DMS114 treated with DMSO at 0.1 percent for 48 hours (cell line): ENCODE measurements around the gene YRDC.

Experiments
- DNase-seq: peaks from one replicate; lab custom pipeline; 2025; ENCODE audit not compliant: unreplicated experiment; lab: John Stamatoyannopoulos, UW

YRDC gene, protein sequence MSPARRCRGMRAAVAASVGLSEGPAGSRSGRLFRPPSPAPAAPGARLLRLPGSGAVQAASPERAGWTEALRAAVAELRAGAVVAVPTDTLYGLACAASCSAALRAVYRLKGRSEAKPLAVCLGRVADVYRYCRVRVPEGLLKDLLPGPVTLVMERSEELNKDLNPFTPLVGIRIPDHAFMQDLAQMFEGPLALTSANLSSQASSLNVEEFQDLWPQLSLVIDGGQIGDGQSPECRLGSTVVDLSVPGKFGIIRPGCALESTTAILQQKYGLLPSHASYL

DNA sequence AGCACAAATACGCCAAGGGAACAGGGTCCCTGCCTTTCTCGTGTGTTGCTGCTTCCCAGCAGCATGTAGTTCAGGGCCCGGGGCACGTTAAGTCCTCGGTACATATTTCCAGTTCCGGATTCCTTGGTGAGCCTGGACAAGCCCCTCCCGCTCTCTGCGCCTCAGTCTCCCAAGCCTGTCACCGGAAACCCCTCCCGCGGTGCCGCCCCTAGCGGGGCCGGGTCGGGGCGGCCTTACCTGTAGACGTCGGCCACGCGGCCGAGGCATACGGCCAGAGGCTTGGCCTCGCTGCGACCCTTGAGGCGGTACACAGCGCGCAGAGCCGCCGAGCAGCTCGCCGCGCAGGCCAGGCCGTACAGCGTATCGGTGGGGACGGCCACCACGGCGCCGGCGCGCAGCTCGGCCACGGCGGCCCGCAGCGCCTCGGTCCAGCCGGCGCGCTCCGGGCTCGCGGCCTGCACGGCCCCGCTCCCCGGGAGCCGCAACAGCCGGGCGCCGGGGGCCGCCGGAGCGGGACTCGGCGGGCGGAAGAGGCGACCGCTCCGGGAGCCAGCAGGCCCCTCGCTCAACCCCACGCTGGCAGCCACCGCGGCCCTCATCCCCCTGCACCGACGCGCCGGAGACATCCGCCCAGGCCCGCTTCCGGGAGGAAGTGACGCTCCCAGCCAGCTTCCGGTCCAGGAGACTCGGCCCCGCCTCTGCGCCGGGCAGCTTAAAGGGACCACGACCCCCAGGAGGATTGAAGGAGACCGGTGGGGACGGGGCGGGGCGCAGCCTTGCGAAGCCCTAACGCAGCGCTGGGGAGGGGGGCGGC is at the start of gene YRDC, which contains the start of gene C1orf122:
Gene YRDC, minus strand, starts transcription at position 654 of the 814 bp plus-strand sequence. Its CDS starts 28 bp downstream, at position 626.
Gene C1orf122, plus strand, starts transcription at position 236 of the 814 bp plus-strand sequence. CDS start 615 bp downstream, outside the sequence.
- DNase-seq = peak; percentile 82

DNA sequence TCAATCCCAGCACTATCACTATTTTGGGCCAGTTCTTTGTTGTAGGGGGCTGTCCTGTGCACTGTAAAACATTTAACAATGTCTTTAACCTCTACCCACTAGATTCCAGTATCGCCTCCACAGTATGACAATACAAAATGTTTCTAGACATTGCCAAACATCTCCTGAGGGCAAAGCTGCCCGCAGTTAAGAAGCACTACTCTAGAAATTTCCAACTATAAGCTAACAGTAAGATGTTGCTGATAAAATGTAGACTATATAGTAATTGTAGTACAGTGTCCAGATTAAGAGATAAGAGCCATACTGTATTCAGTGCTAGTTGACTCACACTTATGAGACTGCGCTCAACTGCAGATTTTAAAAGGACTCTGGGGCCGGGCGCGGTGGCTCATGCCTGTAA is 46.4 kb upstream of the YRDC start:
- no peak for DNase-seq

DNA sequence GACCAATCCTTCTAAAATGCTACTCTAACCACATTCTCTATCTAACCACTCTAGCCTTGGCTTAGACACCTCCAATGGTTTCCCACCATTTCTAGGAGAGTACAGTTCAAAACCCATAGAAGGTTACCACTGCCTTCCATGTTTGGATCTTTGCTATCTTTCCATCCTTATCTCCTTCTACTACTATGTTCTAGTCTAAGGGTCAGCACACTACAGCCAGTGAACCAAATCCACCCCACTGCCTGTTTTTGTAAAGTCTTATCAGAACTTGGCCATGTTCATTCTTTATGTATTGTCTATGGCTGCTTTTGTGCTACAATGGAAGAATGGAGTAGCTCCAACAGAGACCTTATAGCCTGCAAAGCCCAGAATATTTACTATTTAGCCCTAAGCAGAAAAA is 45.1 kb upstream of the YRDC start:
- DNase-seq = no peak

DNA sequence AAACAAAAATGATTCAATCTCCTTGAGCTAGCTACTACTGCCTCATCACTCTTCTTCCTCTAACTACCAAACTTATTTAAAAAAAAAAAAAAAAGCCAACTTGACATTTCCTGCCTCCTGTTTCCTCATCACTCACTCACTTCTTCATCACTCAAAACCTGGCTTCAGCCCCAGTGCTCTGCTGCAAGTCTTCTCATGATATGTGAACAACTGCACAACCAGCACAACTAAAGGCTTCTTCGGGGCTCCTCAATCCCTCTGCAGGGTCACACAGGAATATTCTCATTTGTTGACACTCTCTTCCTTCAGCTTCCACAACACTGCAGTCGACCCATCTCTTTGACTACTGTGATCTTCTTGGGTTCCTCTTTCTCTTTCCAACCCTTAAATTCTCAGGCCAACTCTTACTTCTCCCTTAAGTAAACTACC is 43.8 kb upstream of the YRDC start:
- no peak for DNase-seq

DNA sequence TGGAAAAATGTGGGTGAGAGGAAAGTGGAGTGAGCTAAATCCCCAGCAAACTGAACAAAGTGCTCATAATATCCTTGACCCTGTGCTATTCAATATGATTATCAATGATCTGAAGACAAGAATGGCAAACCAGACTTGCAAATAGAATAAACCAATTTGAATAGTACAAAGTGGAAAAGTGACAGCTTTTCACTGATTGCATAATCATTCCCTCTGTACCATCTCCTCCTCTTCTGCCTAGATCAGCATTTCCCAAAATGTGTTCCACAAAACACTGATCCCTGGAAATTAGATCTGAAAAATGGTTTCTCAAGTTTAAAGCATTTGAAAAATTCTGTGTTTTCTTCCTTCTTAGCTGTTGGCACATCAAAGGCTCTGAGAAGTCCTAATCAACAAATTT is 43.3 kb upstream of the YRDC start:
- DNase-seq = no peak

DNA sequence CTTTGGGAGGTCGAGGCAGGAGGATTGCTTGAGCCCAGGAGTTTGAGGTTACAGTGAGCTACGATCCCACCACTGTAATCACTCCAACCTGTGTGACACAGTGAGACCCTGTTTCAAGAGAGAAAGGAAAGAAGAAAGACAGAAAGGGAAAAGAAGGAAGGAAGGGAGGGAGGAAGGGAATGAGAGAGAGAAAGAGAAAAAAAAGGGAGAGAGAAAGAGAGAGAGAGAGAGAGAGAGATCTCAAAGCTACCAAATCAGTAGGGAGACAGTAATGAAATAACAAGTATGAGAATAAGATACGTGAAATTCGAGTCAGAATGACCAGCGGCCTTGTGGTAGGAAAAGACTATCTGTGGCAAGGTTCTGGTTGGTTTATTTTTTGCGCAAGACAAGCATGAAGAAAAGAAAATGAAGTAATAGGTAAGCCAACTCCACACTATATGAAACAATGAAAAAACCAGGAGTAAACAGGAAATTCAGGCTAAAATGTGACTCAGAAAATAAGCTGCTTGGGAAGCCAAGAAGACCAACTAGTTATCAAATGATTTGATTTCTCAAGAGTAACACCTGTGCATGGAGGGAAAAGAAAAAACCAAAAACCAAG is 42.4 kb upstream of the YRDC start:
- no peak for DNase-seq

DNA sequence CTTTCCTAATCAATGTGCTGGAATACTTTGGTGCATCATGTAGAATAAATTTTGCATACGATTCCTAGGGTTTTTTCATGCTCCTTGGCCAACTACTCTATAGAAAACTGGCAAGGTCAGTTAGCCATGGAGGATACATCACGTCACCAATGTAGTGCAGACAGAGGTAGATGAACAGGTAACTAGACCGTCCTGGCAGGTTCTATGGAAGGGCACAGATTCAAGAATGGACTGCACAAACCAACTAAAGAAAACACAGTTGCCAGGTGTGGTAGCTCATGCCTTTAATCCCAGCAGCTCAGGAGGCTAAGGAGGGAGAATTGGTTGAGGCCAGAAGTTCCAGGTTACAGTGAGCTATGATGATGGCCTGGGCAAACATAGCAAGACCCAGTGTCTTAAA is 41.5 kb upstream of the YRDC start:
- no peak for DNase-seq

DNA sequence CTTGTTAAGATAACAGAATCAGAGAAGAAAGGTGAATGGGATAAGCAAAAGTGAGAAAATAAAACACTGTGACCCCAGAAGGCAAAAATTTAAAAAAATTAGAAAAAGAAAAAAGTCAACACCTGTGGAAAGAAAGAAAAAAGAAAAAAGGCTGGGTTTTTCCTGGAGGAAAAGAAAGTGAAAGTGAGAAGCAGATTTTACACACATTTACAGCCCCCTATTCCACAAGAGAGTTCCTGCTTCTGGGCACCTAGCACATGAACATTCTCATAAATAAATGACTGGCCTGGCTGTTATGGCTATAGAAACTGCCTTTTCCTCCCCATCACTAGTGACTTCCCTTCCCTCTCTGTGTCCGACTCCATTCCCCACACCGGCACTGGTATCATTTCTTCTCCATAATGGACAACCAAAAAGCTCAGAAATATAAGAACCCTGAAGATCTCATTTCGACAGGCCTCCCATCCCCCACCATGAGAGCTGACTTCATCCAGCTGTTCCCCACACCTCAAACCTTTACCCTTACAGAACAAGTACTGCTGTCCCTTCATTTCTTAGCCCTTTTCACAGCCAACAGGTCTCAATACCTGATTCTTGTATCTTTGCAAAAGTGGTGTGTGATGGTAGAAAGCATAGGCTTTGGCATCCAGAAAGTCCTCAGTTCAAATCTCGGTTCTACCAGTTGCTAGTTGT is 38.8 kb upstream of the YRDC start:
- DNase-seq = no peak

DNA sequence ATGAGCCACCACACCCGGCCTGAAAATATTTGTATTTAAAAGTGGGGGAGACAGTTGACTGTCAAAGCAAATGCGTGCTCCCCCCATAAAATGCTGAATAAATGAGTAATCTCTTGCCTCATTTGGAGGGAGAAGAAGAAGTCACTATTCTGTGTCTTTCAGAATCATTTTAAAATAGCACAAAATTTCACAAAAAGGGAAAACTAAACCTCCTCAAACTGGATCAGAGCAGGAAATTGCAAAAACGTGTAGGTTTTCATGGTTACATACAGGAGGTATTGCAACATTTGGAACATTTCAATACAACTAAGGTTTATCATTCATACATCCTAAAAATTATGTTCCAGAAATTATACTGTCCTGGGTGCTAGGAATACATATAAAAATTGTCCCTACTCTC is 37.8 kb upstream of the YRDC start:
- no peak for DNase-seq

DNA sequence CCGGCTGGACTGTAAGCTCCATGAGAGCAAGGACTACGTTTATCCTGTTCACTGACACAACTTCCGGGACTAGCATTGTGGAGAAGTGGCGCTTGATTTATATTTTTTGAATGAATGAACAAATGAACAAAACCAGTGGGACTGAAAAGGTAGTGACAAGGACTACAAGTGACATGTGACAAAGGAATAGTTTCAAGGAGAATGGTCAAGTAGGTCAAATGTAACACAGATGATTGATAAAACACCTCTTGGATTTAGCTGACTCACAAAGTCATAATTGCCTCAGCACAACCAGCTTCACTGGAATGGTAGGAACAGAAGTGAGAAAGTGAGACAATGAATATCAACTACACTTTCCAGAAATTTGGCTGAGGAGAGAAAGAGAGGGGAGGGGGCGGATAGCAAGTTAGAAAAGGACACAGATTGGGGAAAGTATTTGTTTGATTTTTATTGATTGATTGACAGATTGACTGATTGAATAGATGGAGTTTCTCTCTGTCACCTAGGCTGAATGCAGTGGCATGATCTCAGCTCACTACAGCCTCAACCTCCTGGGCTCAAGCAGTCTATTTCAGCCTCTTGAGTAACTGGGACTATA is 37.1 kb upstream of the YRDC start:
- DNase-seq = no peak

DNA sequence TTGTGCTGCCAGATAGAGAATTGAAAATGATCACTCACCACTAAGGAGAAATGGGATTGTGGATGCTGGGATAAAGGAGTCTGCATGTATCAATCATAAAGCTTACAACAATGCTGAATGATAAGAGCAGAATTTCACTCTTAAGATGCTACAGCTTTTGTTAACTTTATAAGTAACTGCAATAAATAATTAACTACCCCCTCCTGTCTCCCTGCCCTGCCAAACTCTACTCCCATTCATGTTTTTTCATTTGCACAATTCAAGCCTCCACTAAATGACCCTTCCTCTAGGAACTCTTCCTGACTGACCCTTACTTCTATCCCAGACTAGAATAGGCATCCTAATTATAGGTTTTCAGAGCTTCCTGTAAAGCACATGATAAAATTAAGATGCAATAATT is 36.5 kb upstream of the YRDC start:
- no peak for DNase-seq

DNA sequence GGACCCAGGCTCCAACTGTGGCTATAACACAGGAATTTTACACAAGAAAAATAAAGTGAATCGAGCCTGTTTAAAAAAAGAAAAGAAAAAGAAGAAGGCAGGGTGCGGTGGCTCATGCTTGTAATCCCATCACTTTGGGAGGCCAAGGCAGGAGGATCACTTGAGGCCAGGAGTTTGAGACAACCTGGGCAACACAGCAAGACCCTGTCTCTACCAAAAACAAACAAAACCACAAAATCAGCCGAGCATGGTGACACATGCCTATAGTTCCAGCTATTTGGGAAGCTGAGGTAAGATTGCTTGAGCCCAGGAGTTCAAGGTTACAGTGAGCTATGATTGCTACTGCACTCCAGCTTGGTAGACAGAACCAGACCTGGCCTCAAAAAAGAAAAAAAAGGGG is 33.6 kb upstream of the YRDC start:
- no peak for DNase-seq

DNA sequence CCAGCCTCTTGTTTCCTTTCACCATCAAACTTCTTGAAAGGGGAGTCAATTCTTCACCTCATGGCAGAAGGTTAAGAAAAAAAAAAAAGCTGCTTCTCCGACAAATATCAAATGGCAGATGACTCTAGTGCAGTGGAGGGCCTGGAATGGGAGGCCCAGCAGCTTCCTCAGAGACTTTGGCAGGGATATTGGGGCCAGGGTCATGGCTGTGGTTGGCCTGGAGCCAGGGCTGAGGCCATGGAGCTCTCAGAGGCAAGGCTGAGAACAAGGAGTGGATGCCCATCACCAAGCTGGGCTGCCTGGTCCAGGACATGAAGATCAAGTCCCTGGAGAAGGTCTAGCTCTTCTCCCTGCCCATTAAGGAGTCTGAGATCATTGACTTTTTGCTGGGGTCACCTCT is 32.7 kb upstream of the YRDC start:
- DNase-seq = no peak

DNA sequence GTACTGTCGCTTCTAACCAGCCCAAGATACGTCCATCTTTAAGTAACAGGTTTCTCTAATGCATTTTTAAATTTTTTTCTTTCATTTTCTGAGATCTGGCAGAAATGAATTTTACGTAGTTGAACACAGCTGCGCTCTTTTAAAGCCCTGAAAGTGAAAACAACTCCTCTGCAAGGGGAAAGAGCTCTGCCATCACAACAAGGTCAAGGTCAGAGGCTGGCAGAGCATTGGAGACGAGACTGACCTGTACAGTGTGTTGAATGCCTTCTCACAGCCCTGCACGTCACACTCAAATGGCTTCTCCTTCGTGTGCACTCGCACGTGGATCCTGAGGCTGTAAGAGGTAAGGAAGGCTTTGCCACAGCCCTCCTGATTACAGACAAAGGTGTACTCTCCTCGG is 31.7 kb upstream of the YRDC start:
- DNase-seq = no peak

DNA sequence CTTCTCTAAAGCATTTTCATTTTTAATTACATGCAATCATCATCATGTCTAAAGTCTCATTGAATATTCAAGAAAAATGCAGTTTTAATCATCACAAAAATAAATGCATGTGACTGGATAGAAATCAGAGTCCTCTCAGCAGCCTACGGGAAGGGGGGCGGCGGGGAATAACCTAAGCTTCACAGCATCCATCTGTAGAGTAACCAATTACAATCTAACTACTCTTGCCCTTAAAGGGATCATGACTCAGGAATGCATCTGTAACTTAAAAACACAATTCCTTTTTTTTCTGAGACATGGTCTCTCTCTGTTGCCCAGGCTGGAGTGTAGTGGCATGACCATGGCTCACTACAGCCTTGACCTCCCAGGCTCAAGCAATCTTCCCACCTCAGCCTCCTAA is 28.8 kb upstream of the YRDC start:
- no peak for DNase-seq

DNA sequence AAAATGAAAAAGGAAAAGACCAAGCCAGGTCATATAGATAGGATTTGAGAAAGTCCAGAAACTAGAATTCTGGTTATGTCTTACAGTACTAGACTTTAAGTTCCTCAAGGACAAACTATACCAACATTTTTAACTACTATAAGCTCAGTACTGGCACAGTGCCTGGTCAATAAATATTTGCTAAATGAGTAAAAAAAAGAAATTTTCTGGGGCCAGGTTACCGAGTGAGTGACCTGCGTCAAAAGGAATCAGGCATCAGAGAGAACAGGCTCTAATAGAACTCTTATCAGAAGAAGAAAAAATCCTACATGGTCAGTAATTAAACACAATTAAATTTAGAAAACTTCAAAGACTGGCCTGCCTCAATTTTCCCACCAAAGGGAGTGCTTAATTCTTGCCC is 23.8 kb upstream of the YRDC start:
- DNase-seq = no peak

DNA sequence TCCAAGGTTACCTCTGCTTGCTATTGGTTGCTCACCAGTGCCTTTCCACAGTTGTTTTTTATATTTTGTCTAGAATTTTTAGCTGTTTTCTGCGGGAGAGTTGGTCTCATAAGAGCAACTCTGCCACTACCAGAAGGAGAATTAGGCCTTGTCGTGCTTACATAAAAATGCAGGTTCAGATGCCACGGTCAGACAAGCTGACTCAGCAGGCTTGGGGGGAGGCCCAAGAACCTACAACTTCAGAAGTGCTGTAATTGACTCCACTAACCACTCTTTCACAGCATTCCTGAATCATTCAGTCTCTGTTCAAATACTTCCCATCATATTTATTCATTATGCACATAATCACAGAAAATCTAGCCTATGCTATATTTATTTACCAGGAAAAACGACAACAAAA is 23.1 kb upstream of the YRDC start:
- no peak for DNase-seq

DNA sequence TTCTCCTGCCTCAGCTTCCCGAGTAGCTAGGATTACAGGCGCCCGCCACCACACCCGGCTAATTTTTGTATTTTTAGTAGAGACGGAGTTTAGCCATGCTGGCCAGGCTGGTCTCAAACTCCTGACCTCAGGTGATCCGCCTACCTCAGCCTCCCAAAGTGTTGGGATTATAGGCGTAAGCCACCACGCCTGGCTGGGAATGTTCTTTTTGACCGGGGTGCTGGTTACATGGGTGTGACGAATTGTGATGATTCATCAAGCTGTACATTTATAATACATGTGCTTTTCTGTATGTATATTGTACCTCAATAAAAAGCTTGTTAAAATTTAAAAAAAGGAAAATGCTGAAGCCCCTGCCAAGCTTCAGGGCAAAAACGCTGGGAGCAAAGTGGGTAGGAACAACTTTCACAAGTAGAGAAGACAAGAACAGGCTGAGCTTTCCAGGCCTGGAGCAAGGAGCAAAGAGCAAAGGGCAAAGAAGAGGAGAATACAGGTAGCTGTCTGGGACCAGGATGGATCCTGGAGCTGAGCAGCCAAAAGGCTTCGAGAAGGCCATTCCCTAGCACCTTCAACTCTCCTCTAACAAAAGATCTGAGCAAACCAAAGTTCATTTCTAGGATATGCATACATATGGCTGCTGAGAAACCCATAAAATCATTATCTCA is 20.5 kb upstream of the YRDC start:
- no peak for DNase-seq

DNA sequence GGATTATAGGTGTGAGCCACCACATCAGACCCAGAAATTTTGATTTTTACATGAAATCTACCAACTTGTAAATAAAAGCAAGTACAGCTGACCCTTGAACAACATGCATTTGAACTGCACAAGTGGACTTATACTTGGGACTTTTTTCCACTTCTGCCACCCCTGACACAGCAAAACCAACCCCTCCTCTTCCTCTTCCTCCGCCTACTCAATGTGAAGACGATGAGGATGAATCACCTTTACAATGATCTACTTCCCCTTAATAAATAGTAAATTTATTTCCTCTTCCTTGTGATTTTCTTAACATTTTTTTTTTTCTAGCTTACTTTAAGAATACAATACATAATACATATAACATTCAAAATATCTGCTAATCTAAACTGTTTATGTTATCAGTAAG is 17.5 kb upstream of the YRDC start:
- DNase-seq = no peak

DNA sequence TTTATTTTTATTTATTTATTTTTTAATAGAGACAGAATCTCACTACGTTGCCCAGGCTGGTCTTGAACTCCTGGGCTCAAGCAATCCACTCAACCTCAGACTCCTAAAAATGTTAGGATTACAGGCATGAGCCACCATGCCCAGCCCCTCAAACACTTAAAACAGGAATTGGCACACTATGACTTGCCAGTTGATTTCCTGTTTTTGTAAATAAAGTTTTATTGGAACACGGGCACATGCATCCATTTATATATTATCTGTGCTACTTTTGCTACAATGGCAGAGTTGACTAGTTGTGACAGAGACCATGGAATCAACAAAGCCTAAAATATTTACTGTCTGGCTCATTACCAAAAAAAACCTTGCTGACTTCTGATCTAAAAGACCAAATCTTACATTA is 16.0 kb upstream of the YRDC start:
- no peak for DNase-seq
